HTERT RPE-1 (cell line): ENCODE data around the gene LAMA4.

Experiments used
- in situ Hi-C: fragments of 300-500 bp; cut with MboI; formaldehyde crosslinking; loops from 4 replicates; pipeline ENCODE4 v1.14.3; 2020; ENCODE audit warnings: low sequenced_read_pairs

The LAMA4 gene

DNA sequence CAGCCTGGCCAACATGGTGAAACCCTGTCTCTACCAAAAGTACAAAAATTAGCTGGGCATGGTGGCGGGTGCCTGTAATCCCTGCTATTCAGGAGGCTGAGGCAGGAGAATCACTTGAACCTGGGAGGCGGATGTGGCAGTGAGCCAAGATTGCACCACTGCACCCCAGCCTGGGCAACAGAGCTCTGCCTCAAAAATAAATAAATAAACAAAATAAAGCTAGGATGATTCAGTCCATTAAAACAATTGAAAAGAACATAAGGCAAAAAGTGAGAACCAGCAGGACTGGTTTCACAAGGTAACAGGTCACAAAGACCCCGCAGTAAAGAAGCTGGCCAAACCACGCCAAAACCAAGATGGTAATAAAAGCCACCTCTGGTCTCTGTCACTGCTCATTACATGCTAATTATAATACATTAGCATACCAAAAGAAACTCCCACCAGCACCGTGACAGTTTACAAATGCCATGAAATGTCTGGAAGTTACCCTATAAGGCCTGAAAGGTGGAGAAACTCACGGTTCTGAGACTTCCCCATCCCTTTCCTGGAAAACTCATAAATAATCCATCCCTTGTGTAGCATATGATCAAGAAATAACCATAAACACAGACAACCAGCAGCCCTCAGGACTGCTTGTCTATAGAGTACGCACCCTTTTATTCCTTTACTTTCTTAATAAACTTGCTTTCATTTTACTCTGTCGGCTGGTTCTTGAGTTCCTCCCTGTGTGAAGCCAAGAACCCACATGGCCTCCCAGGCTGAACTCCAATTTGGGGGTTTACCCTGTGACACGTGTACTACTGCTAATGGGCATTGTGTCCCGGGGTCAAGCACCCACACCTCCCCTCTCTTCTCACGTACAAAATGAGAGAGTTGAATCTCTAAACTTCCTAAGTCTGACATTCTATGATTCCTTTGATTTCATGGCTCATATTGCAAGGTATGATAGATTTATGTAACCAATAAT lies 10.2 kb downstream of the LAMA4 start:
- in situ Hi-C loops: no loop called here

GRCh38 chr6:112241820-112242429 lies 12.4 kb downstream of the LAMA4 start:
- in situ Hi-C loops: no loop called here

DNA sequence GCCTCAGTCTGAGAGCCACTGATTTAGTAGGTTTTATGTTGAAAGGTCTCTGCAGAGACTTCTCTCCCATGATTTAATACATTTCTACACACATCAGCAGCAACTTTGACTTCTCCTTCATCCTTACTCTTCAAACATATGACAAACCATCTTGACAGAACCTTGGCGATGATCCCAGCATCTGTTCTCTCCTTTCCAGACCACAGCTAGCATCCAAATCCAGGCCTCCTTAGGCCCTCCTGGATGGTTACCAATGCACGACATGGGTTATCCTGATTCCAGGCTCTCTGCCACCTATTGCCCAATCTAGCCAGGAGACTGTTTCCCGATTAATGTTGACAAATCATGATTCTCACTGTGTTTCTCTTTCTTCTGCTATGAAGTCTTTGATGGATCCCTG lies 16.8 kb downstream of the LAMA4 start:
- in situ Hi-C loops: no loop called here

DNA sequence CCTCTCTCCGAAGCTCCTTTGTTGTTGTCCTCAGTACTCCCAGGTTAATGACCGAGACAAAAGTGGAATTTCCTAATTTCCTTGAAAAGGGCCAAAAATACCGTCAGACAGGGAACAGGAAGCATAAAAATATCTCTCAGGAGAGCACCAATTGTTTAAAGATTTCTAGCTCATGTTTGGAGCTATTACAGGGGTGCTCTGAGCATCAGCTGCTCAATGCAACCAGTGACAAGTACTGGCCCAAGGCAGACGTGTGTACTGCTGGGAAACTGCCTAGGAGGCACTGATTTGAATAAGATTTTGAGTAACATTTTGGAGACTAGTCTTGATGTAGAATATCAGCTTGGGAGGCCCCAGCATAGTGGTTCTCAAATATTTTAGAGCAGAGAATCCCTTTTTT lies 17.3 kb downstream of the LAMA4 start:
- in situ Hi-C loops: no loop called here

DNA sequence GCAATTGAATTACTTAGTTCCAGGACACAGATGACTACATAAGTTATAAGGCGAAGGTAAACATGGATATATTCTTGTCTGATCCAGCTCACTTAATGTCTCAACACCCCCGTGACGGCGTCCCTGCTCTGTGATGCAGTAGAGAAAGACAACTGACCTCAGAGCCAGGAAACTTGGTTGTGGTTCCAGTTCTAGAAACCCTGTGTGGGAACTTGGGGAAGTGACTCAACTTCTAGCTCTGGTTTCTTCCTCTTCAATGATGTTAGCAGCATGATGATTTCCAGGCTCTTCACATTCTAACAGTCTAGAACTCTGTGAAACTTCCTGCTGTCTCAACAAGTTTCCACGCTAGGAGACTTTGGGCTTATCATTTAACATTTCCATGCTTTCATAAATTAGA lies 18.4 kb downstream of the LAMA4 start:
- in situ Hi-C loops: no loop called here

GRCh38 chr6:112234601-112235000 lies 19.8 kb downstream of the LAMA4 start:
- in situ Hi-C loops: no loop called here

GRCh38 chr6:112233847-112234246 lies 20.5 kb downstream of the LAMA4 start:
- in situ Hi-C loops: no loop called here

DNA sequence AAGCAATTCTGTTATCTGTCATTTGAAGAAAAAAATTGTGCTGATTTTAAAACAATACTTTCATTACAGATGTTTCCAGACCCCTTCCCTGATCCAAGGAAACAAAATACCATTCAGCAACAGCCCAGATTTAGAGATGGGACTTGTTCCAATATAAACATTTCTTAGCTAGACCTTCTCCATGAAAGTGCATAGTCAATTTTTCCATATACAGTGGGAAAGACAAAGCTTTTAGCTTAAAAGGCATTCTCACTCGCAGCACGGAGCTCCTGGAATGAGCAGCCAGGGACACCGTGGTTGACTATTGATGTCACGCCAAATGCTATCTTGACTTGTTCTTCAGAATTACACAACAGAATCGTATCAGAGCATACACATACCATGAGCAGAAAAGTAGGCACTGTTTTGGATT lies 21.5 kb downstream of the LAMA4 start:
- in situ Hi-C loops: no loop called here

- in situ Hi-C loops: no loop called here
Measured at GRCh38 chr6:112231594-112232060, 22.7 kb downstream of the LAMA4 start.

DNA sequence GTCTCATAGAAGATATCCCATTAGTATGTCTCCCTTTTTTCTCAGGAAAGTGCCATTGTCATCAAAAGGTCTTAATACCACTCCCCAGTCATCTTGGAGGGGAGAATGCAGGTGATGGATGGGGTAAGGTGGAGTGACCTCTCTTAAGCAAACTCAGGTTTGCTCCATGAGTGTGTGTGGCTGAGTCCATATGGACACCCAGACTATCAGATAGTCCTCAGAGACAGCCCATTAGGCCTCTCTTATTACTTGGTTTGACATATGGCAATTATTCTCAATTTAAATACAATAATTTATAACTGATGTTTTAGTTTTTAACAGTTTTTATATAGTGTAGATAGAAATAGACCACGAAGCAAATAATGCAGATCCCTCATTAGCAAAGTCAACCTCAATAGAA lies 23.2 kb downstream of the LAMA4 start:
- in situ Hi-C loops: no loop called here

DNA sequence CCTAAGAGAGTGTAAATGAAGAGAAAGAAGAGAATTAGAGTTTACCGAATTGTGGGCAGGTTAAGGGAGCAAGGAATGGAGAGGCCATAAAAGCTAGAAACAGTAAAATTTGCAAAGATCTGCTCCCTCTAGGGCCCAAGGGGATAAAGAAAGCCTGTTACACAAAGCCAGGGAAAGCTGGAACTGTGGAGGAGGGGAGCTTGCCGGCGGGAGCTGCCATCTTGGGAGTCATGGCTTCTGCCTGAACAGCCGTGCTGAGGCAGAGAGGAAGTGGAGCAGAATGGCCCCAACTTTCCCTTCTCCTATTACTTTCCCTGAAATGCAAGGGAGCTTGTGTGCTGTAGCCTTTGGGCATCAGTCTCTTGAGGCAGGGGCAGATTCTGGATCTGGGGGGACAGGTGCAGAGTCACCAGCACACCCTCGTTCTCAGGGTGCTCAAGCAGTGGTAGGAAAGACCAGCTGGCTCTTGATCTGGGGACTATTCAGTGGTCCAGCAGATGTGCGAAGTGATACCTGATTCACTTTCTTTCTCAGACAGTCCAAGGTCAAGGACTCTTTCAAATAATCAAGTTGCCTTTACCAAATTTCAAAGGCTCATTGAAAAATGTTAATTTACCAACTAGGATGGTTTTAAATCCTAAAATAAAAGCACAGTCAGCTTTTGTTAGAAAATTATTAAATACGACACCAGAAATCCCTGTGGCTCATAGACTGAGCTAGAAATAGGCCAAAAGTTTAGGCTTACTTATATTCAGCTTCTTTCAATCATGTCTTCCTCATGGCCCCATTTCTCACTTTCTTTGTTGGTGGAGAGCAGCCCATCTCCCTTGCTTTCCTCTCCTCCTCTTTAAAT lies 25.7 kb downstream of the LAMA4 start:
- in situ Hi-C loops: no loop called here

GRCh38 chr6:112227992-112228391 lies 26.4 kb downstream of the LAMA4 start:
- in situ Hi-C loops: no loop called here

GRCh38 chr6:112227411-112227810 lies 27.0 kb downstream of the LAMA4 start:
- in situ Hi-C loops: no loop called here

DNA sequence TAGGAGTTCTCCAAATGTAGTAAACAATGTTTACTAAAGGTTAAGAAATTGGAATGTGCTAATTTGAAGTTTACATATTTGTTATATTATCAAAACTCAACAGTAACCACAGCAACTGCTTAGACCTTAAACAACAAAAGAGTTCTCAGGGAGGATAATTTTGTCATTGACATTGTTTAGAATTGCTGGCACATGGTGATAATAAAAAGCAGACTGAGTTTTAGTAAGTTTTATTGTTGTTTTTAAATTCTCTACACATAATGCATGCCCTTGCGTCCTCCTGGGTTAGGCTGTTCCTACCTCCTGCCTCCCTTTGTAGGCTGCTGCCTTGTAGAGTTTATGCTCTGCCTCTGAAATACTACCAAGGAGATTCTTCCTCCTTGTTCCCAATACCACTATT lies 28.7 kb downstream of the LAMA4 start:
- in situ Hi-C loops: no loop called here

GRCh38 chr6:112224088-112224487 lies 30.3 kb downstream of the LAMA4 start:
- in situ Hi-C loops: no loop called here

GRCh38 chr6:112223070-112223861 lies 31.1 kb downstream of the LAMA4 start:
- in situ Hi-C loops: no loop called here

GRCh38 chr6:112221981-112222852 lies 32.1 kb downstream of the LAMA4 start:
- in situ Hi-C loops: no loop called here

GRCh38 chr6:112221561-112221960 lies 32.8 kb downstream of the LAMA4 start:
- in situ Hi-C loops: no loop called here

DNA sequence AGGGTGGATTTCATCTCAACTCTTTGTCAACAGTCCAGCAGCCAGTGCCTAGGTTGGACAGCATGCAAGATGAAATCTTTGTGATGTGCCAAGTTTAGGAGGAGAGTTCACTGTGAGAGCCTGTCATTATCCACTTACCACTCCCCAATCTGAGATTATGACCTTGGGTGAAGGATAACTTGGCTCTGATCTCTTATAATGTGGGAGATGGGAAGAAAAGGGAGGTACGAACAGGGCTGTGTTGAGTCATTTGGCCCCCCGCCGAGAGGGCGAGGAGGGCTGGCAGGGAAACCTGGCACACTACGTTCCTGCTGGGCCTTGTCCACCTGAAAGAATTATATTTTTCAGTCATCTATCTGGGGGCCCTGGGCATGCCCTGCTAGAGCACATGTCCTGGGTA lies 35.8 kb downstream of the LAMA4 start:
- in situ Hi-C loops: no loop called here
